ENCODE results near the gene ADARB2.

GRCh38 chr10:1127629-1128028 lies 609.7 kb downstream of the ADARB2 start:
- TF ChIP-seq NR2F2 (IDR thresholded peaks at IDR 0.05) (no peak), TAF1 (conservative IDR thresholded peaks at IDR 0.05) (no peak), CTCF (IDR thresholded peaks at IDR 0.05; ENCODE audit: low read depth, low read length, missing input control) (no peak), RXRA (IDR thresholded peaks at IDR 0.05) (no peak), SP1 (IDR thresholded peaks at IDR 0.05) (no peak), RAD21 (IDR thresholded peaks at IDR 0.05) (no peak), GABPA (IDR thresholded peaks at IDR 0.05 in 1 of 2, conservative IDR thresholded peaks at IDR 0.05 in 1 of 2) (no peak), JUND (IDR thresholded peaks at IDR 0.05) (no peak), EGR1 (IDR thresholded peaks at IDR 0.05; ENCODE audit: low read depth in 2 of 2) (no peak), YY1 (IDR thresholded peaks at IDR 0.05) (no peak), ATF3 (IDR thresholded peaks at IDR 0.05) (no peak)
- TF ChIP-seq, protein P1, sequence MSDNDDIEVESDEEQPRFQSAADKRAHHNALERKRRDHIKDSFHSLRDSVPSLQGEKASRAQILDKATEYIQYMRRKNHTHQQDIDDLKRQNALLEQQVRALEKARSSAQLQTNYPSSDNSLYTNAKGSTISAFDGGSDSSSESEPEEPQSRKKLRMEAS (IDR thresholded peaks at IDR 0.05) = no peak
